Natural killer cell (primary cell): ENCODE measurements around the gene BAIAP3. TPM values are rescaled to one million over a fixed set of nuclear protein-coding genes. Genes with fewer than 3 reads are reported as not detected.
A peak's percentile ranks its signal among the peaks of the same experiment; 100 is the strongest.

Experiments
- ATAC-seq, 3 donors: fragments of 150-1000 bp in 2 of 3; fragments of 200-7000 bp in 1 of 3; cut with Tn5 transposase; 1 replicate in 1 of 3; 2 replicates in 2 of 3; pipeline ENCODE4 v1.10.0; 2021; ENCODE audit warnings: mild to moderate bottlenecking in 2 of 3, moderate library complexity in 2 of 3
- DNase-seq, 2 donors: peaks; one replicate each; pipeline versions ENCODE4 v3.0.0 to v3.0.0-alpha.2; 2013 to 2021; ENCODE audit warnings: mixed read lengths in 1 of 2
- H3K27ac ChIP-seq: one replicate; pipeline ENCODE4 v1.5.1; 2013; ENCODE audit warnings: mild to moderate bottlenecking, low read length
- H3K27me3 ChIP-seq: one replicate; pipeline ENCODE4 v1.6.1; 2013; ENCODE audit warnings: low read length; ENCODE audit not compliant: control insufficient read depth, insufficient read depth
- H3K36me3 ChIP-seq: one replicate; pipeline ENCODE4 v1.6.1; 2013; ENCODE audit warnings: low read length; ENCODE audit not compliant: control insufficient read depth, insufficient read depth
- H3K4me1 ChIP-seq: one replicate; pipeline ENCODE4 v1.6.1; 2013; ENCODE audit warnings: low read length; ENCODE audit not compliant: control insufficient read depth, insufficient read depth
- H3K4me3 ChIP-seq: one replicate; pipeline ENCODE4 v1.5.1; 2013; ENCODE audit warnings: low read length
- H3K9me3 ChIP-seq: one replicate; pipeline ENCODE4 v1.6.1; 2013; ENCODE audit warnings: low read length; ENCODE audit not compliant: control insufficient read depth, insufficient read depth
- H3K27ac Mint-ChIP-seq, 2 donors: one replicate each; pipeline ENCODE4 v1.8.0; 2022; ENCODE audit warnings: mild to moderate bottlenecking in 2 of 2, mixed read lengths in 2 of 2, moderate library complexity in 1 of 2
- H3K27me3 Mint-ChIP-seq, 2 donors: one replicate each; pipeline ENCODE4 v1.8.0; 2022; ENCODE audit warnings: low read depth in 2 of 2, mixed read lengths in 2 of 2
- H3K36me3 Mint-ChIP-seq: one replicate; pipeline ENCODE4 v1.8.0; 2022; ENCODE audit warnings: mixed read lengths
- H3K4me1 Mint-ChIP-seq, 2 donors: one replicate each; pipeline ENCODE4 v1.8.0; 2022; ENCODE audit warnings: mixed read lengths in 2 of 2
- H3K4me3 Mint-ChIP-seq: one replicate; pipeline ENCODE4 v1.8.0; 2022; ENCODE audit warnings: mild to moderate bottlenecking, moderate library complexity, mixed read lengths
- H3K9me3 Mint-ChIP-seq, 2 donors: one replicate each; pipeline ENCODE4 v1.8.0; 2022; ENCODE audit warnings: mixed read lengths in 2 of 2
- CTCF ChIP-seq: fragments of 200-600 bp; IDR thresholded peaks from one replicate; pipeline ENCODE4 v1.8.0; 2022; ENCODE audit warnings: antibody characterized with exemption
- WGBS: methylation state at CpG from one replicate; pipeline ENCODE4 v1.1.7; 2013; ENCODE audit warnings: missing lambda C conversion rate; ENCODE audit not compliant: insufficient coverage; 5-methylcytosine and 5-hydroxymethylcytosine counted together
- intact Hi-C: fragments of 100-400 bp; cut with micrococcal nuclease; formaldehyde crosslinking; loops from one replicate; pipeline ENCODE4 v1.14.2; 2022
- total RNA-seq, 4 donors: library from RNA; stranded (reverse); fragments of 120-200 nt in 1 of 4; gene quantifications; one replicate each; pipeline versions ENCODE4 v1.2.3 to v1.2.4, GENCODE V29; 2013 to 2022

The BAIAP3 gene
- total RNA-seq, 3 donors from 2014 or later (not counting 1 experiment from before 2014, with no cell fraction given), result 17.7 to 21.7 (median 19.9) TPM

DNA sequence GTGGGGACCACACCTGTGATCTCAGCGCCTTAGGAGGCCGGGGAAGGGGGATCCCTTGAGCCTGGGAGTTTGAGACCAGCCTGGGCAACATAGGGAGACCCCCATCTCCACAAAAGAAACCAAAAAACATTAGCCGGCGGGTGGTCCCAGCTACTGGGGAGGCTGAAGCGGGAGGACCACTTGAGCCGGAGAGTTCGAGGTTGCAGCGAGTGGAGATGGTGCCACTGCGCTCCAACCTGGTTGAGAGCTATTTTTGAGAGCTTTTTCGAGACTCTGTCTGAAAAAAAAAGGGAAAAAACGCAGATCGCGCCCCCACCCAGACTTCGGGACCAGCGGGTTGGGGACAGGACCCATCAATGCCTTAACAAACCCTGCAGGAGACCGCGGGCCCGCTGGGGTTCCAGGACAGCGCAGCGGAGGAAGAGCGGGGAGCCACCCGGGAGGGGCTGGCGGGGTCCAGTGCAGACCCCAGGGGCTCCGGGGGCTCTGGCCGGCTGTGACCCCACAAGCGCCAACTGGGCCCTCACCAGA lies 762 bp upstream of the BAIAP3 start:
- intact Hi-C loops, result loop anchor here (1.0 kb wide), 1 partner anchor 11 kb away; no protein-coding TSS in a partner anchor
- Histone ChIP-seq H3K27me3 (peaks cover 11% of the 10 kb centered on the region), H3K4me1 (peaks cover 40% of the 10 kb centered on the region), H3K9me3 (peaks cover 3% of the 10 kb centered on the region), H3K36me3 (no peaks in the 10 kb centered on the region), H3K4me3 (peak overlapping the region; percentile 37), H3K27ac (peak overlapping the region; percentile 86)
- no peak for ATAC-seq
- Mint-ChIP-seq H3K4me3 (peak overlapping the region; percentile 90), H3K36me3 (no peaks in the 10 kb centered on the region), H3K27ac (peak overlapping the region; percentile 86 to 89), H3K27me3 (no peaks in the 10 kb centered on the region), H3K4me1 (peaks cover 14 to 19% of the 10 kb centered on the region in 2 donors), H3K9me3 (no peaks in the 10 kb centered on the region)
- TF ChIP-seq CTCF, result no peak
- WGBS, result 9% methylated on average over 26 of the region's 26 CpGs
- DNase-seq, result peak in 1 of 2 donors; percentile 40

DNA sequence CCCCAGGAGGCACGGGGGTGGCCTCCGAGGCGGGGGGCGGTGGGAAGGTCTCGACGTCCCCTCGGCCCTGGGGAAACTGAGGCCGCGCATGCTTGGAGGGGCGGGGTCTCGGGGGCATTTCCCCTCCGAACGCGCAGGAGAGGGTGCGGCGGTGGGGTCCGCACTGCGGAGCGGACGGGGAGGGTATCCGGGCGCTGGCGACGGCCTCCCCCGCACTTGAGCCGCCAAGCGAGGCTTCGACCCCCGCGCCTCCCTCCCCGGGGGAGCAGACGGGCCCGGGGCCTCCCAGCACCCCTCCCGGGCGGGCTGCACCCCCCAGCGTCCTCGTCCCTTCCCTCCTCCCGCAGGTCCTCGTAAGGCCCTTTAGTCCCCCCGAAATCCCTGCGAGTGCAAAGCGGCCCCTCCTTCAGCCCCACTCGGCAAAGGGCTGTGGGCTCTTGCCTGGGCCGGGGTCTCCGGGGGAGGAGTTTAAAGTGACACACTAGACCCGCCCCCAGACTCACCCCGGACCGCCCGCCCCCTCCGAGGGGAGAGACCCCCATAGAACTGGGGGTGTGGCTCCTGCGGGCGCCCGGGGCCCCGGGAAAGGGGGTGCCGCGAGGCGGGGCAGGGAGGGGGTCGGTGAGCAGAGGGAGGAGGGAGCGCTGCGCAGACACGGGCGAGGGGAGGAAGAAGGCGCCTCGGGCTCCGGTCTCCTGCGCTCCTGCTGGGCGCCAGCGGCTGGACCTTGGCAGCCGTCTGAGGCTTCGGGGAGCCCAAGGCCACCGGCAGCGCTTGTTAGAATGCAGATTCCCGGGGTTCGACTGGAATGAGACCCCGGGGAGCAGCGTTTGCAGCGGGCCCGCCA lies 632 bp downstream of the BAIAP3 start:
- H3K4me1 ChIP-seq, result peaks cover 43% of the 10 kb centered on the region
- H3K4me1 Mint-ChIP-seq, result peaks cover 14 to 19% of the 10 kb centered on the region in 2 donors
- H3K4me3 Mint-ChIP-seq, result no peak overlapping the region
- ATAC-seq (no peak), DNase-seq (peak in 1 of 2 donors; percentile 28)
- H3K27me3 ChIP-seq, result peaks cover 11% of the 10 kb centered on the region
- no peaks in the 10 kb centered on the region for H3K9me3 Mint-ChIP-seq
- no peaks in the 10 kb centered on the region for H3K27me3 Mint-ChIP-seq
- 3% methylated on average over 77 of the region's 78 CpGs for WGBS
- H3K27ac Mint-ChIP-seq, result peak overlapping the region in 1 of 2 donors; percentile 40
- H3K4me3 ChIP-seq, result peak overlapping the region; percentile 22
- intact Hi-C loops, result loop anchor here (1.0 kb wide), 1 partner anchor 9 kb away; no protein-coding TSS in a partner anchor
- TF ChIP-seq CTCF, result no peak
- H3K27ac ChIP-seq, result no peak overlapping the region
- H3K36me3 Mint-ChIP-seq, result no peaks in the 10 kb centered on the region
- no peaks in the 10 kb centered on the region for H3K36me3 ChIP-seq
- peaks cover 3% of the 10 kb centered on the region for H3K9me3 ChIP-seq

- peak overlapping the region in 1 of 2 donors; percentile 40 for H3K27ac Mint-ChIP-seq
- intact Hi-C loops, result no loop called here
- H3K4me1 ChIP-seq, result peaks cover 43% of the 10 kb centered on the region
These were observed 1.3 kb downstream of the BAIAP3 start for GRCh38 chr16:1334739-1335138.

More at GRCh38 chr16:1334739-1335138, 1.3 kb downstream of the BAIAP3 start:
- H3K9me3 Mint-ChIP-seq, result no peaks in the 10 kb centered on the region
- H3K4me3 Mint-ChIP-seq, result no peak overlapping the region
- H3K4me1 Mint-ChIP-seq, result peaks cover 14 to 19% of the 10 kb centered on the region in 2 donors
- ATAC-seq (no peak), DNase-seq (no peak)
- 41% methylated on average over 9 of the region's 9 CpGs for WGBS
- Histone ChIP-seq H3K27me3 (peaks cover 11% of the 10 kb centered on the region), H3K27ac (no peak overlapping the region), H3K4me3 (no peak overlapping the region), H3K36me3 (no peaks in the 10 kb centered on the region), H3K9me3 (peaks cover 3% of the 10 kb centered on the region)
- no peaks in the 10 kb centered on the region for H3K27me3 Mint-ChIP-seq
- no peak for TF ChIP-seq CTCF
- no peaks in the 10 kb centered on the region for H3K36me3 Mint-ChIP-seq
